GM12874 (cell line): ENCODE results near the gene RANBP17.

Source experiments
- TF ChIP-seq, protein P1 (sequence below): IDR thresholded peaks from 2 replicates; pipeline ENCODE4 v1.5.1; 2011; ENCODE audit warnings: low read depth, mild to moderate bottlenecking, control low read depth, low read length, moderate library complexity; ENCODE audit not compliant: insufficient read depth

RANBP17 gene

DNA sequence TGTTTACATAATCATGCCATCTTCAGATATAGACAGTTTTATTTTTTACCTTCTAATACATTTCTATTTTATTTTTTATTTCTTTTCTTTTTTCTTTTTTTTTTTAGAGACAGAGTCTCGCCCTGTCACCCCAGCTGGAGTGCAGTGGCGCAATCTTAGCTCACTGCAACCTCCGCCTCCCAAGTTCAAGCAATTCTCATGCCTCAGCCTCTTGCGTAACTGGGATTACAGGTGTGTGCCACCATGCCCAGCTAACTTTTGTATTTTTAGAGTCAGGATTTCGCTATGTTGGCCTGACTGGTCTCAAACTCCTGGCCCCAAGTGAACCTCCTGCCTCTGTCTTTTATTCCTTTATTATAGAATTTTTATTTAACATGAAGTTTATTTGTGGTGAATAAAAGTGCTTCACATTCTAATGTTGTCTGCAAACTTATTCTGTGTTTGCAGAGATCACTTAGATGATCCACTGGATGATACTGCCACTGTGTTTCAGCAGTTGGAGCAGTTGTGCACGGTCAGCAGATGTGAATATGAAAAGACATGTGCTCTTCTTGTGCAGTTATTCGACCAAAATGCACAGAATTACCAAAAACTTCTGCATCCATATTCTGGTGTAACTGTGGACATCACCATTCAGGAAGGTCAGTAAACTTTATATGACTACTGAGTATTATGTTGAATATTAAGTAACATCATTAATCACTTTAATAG, 62.2 kb downstream of the RANBP17 start:
- TF ChIP-seq, protein P1, sequence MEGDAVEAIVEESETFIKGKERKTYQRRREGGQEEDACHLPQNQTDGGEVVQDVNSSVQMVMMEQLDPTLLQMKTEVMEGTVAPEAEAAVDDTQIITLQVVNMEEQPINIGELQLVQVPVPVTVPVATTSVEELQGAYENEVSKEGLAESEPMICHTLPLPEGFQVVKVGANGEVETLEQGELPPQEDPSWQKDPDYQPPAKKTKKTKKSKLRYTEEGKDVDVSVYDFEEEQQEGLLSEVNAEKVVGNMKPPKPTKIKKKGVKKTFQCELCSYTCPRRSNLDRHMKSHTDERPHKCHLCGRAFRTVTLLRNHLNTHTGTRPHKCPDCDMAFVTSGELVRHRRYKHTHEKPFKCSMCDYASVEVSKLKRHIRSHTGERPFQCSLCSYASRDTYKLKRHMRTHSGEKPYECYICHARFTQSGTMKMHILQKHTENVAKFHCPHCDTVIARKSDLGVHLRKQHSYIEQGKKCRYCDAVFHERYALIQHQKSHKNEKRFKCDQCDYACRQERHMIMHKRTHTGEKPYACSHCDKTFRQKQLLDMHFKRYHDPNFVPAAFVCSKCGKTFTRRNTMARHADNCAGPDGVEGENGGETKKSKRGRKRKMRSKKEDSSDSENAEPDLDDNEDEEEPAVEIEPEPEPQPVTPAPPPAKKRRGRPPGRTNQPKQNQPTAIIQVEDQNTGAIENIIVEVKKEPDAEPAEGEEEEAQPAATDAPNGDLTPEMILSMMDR: no peak

DNA sequence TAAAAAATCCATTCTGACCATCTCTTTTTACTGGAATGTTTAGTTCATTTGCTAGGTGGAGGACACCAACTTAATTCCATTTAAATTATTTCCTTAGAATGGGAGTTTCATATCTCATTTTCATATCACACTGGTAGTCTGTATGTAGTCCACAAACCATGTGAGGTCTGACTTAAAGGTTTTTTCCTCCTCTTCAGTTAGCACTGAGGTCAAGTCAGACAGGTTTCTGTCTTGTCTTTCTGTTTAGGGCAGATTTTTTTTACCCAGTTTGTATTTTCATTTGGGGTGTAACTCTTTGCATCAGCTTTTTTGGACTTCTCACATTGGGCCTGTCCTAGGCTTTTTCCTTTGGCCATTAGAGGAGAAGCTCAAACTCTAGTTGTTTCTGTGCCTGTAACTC, 75.3 kb downstream of the RANBP17 start:
- TF ChIP-seq, protein P1: no peak

DNA sequence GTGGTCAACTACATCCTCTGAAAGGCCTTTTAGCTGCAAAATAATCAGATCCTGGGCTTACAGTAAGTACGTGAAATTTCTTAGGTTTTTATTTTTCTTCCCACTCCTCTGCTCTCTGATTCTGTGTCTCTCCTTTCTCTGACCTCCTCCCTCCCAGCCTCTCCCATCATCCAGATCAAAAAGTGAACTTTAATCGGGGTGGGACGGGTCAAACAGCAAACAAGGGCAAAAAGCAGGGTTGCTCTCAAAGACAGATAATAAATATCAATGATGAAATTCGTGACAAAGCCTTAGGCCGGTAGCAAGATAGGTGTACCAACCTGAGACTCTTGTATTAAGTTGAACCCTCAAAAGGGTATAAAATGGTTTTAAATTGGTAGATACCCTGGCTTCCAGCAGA, 76.1 kb downstream of the RANBP17 start:
- TF ChIP-seq, protein P1: no peak

DNA sequence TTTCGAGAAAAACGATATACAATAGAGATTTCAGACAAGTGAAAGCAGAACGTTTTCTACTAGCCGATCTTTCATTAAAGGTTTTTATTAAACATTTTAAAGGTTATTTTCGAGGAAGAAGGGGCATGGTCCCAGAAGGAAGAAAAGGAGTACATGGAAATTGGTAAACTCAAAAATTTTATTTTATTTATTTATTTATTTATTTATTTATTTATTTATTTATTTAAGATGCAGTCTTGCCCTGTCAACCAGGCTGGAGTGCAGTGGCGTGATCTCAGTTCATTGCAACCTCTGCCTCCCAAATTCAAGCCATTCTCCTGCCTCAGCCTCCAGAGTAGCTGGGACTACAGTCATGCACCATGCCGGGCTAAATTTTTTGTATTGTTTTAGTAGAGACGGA, 77.4 kb downstream of the RANBP17 start:
- TF ChIP-seq, protein P1: no peak

DNA sequence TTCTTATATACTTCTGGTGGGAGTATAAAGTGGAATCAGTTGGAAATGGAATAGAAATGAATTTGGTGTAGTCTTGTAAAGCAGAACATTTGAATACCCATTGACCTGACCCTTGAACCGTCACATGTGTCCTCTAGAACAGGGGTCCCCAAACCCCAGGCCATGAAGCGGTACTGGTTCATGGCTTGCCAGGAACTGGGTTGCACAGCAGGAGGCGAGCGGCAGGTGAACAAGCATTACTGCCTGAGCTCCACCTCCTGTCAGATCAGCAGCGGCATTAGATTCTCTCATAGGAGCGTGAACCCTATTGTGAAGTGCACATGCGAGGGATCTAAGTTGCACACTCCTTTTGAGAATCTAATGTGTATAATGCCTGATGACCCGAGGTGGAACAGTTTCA, 80.0 kb downstream of the RANBP17 start:
- TF ChIP-seq, protein P1: no peak

DNA sequence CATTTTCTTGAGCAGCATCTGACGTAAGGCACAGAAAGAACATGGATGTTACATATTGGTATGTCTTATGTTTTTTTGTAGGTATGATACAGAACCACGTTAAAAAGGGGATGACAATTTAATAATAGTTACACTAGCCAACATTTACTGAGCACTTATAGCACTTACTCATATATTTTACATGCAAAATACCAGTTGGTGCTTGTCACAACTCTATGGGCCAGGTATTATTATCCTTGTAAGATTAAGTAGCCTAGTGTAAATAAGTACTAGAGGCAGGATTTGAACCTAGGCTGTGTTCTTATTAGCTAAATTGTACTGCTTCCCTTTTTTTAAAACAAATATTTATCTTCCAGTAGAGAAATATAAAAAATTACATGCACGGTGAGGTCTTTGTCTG, 83.5 kb downstream of the RANBP17 start:
- TF ChIP-seq, protein P1: no peak

DNA sequence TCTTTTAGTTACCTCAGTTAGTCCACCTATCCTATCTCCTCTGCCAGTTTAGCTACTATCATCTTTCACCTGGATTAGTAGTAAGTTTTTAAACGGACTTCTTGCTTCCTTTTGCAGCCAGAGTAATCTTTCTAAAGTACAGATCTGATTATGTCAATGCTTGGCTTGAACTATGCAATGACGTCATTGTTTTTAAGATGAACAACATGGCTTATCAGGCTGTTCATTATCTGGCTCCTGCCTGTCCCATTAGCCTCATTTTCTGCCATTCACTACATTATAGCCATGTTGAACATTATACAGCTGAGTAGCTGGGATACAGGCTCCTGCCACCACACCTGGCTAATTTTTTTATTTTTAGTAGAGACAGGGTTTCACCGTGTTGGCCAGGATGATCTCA, 98.7 kb downstream of the RANBP17 start:
- TF ChIP-seq, protein P1: no peak
